Testis (tissue), 2 donors: ENCODE results near the gene STYXL2.

Experiments
- CTCF ChIP-seq, 3 experiments: fragments of 450-650 bp in 2 of 3; fragments of 200-600 bp in 1 of 3; sonication (generic) in 1 of 3; IDR thresholded peaks; one replicate each; pipeline ENCODE4 v1.5.1; 2016 to 2019; ENCODE audit warnings: antibody characterized with exemption in 3 of 3, mild to moderate bottlenecking in 2 of 3, moderate library complexity in 1 of 3
- POLR2A ChIP-seq: fragments of 450-650 bp; IDR thresholded peaks from one replicate; pipeline ENCODE4 v1.6.1; 2017; ENCODE audit warnings: antibody characterized with exemption, mild to moderate bottlenecking, moderate library complexity

- TF ChIP-seq POLR2A, result no peak
- no peak for TF ChIP-seq CTCF (IDR thresholded peaks at IDR 0.05)
Observed at GRCh38 chr1:167117225-167117624, 23.4 kb downstream of the STYXL2 start.
